GM11168 (cell line): ENCODE results near the gene CPA4.
"Not testable (repeated sequence)": the region's sequence is repeated elsewhere in the genome, so short reads cannot be mapped to it uniquely, and the experiment has no call there.

ENCODE experiments used
- in situ Hi-C: fragments of 300-500 bp; cut with MboI; formaldehyde crosslinking; loops from one replicate; pipeline ENCODE4 v1.12.0; 2022; ENCODE audit warnings: low sequenced_read_pairs; ENCODE audit not compliant: unreplicated experiment

Gene CPA4

GRCh38 chr7:130292682-130293257 lies at the start of gene CPA4:
Gene CPA4, plus strand, starts transcription at chr7:130293161. Its CDS starts 20 bp downstream, at chr7:130293181.
- in situ Hi-C loops = no loop called here

- in situ Hi-C loops = not testable (repeated sequence)
Observed at GRCh38 chr7:130243486-130243885, 49.5 kb upstream of the CPA4 start.

GRCh38 chr7:130246491-130246890 lies 46.5 kb upstream of the CPA4 start:
- in situ Hi-C loops = not testable (repeated sequence)

GRCh38 chr7:130248842-130249241 lies 44.1 kb upstream of the CPA4 start:
- in situ Hi-C loops = not testable (repeated sequence)

GRCh38 chr7:130249626-130250025 lies 43.3 kb upstream of the CPA4 start:
- in situ Hi-C loops = not testable (repeated sequence)

- in situ Hi-C loops = no loop called here
Observed at GRCh38 chr7:130254555-130254954, 38.4 kb upstream of the CPA4 start.

GRCh38 chr7:130256704-130257103 lies 36.3 kb upstream of the CPA4 start:
- in situ Hi-C loops = no loop called here

GRCh38 chr7:130258494-130259078 lies 34.4 kb upstream of the CPA4 start:
- in situ Hi-C loops = no loop called here

- in situ Hi-C loops = no loop called here
Observed at GRCh38 chr7:130262448-130262847, 30.5 kb upstream of the CPA4 start.

GRCh38 chr7:130263130-130263529 lies 29.8 kb upstream of the CPA4 start:
- in situ Hi-C loops = no loop called here

GRCh38 chr7:130266258-130266960 lies 26.6 kb upstream of the CPA4 start, which contains the start of gene CPA2:
Gene CPA2, plus strand, starts transcription at chr7:130266863. Its CDS starts 19 bp downstream, at chr7:130266882.
- in situ Hi-C loops = no loop called here

- in situ Hi-C loops = no loop called here
Observed at GRCh38 chr7:130266961-130267321, 26.0 kb upstream of the CPA4 start.

GRCh38 chr7:130268463-130269317 lies 24.3 kb upstream of the CPA4 start:
- in situ Hi-C loops = no loop called here

- in situ Hi-C loops = no loop called here
Observed at GRCh38 chr7:130269318-130269694, 23.7 kb upstream of the CPA4 start.

GRCh38 chr7:130270947-130271800 lies 21.8 kb upstream of the CPA4 start:
- in situ Hi-C loops = no loop called here

- in situ Hi-C loops = no loop called here
Observed at GRCh38 chr7:130272381-130273080, 20.4 kb upstream of the CPA4 start.

- in situ Hi-C loops = no loop called here
Observed at GRCh38 chr7:130273081-130273932, 19.7 kb upstream of the CPA4 start.

- in situ Hi-C loops = no loop called here
Observed at GRCh38 chr7:130273933-130274255, 19.1 kb upstream of the CPA4 start.

GRCh38 chr7:130274296-130274695 lies 18.7 kb upstream of the CPA4 start:
- in situ Hi-C loops = no loop called here
